Measurements from ENCODE around the gene SDK2. TPM values are rescaled to one million over a fixed set of nuclear protein-coding genes. Genes with fewer than 3 reads are reported as not detected.

Gene SDK2
- total and polyA plus RNA-seq, 2 of the 8 experiments (the other 6 are each of a cell fraction or from before 2014, with no cell fraction given), result 3.9 to 4.1 TPM

DNA sequence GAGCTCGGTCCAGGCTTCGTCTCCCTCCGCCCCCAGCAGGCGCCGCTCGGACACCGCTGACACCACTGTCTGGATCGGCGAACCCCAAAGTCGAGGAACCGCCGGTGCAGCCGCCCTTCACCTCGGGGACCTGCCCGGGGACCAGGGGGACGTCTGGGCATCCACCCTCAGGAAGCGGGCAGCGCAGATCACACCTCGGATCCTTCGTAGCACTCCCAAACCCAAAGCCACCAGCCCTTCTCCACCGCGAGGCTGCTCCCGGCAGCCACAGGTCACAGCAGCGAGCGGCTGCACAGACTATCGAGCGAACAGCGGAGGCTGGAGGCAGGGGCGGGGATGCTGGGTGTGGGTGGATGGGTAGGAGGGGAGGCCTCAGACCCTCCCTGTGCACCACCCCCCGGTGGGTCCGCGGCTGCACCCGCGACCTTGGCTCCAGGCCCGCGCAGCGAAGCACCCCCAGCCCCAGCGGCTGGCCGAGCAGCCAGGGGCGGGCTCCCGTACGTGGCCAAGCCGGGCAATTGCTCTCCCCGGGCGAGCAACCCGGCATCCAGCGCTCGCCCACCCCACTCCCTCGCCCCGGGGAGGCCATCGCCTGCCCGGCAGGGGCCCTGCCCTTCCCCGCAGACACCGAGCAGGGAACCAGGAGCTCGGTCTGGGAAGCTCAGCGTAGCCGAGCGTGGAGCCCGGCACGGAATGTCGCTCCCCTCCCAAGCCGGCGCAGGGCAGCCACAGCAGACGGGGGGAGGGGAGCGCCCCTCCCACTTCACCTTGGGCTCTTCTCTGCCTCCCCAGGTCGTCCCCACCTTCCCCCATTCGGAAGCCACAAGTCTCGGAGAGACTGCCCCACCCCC lies 1.0 kb downstream of the SDK2 start:
- H3K23ac ChIP-seq (ENCODE audit: insufficient read length), result no peak overlapping the region
- H3K36me3 ChIP-seq (ENCODE audit: control insufficient read depth in 2 of 4, insufficient read depth in 4 of 4, low read length in 3 of 4), result no peaks in the 10 kb centered on the region
- H3K14ac ChIP-seq (ENCODE audit: insufficient read length), result no peak overlapping the region
- no peak overlapping the region for H2AFZ ChIP-seq (ENCODE audit: low read length)
- H3K4me1 ChIP-seq (replicated peaks in 1 of 4; ENCODE audit: control insufficient read depth in 3 of 4, insufficient read depth in 4 of 4, low read length in 3 of 4), result peaks cover 4 to 19% (median 12%) of the 10 kb centered on the region in 4 experiments
- H3K4me3 ChIP-seq (ENCODE audit: extremely low read depth in 1 of 4, insufficient read depth in 2 of 4, low read depth in 3 of 4, low read length in 4 of 4), result peak overlapping the region; percentile 67 to 87 (median 80)
- H3K56ac ChIP-seq (replicated peaks; ENCODE audit: insufficient read length, low read depth, low read length), result peak overlapping the region; percentile 9
- no peaks in the 10 kb centered on the region; the same call in 1 of the 2 replicates for H3K79me1 ChIP-seq (ENCODE audit: low read depth, low read length)
- FAIRE-seq, result no peak
- peak in 1 of 2 experiments; percentile 67 for DNase-seq (ENCODE audit: low read depth in 1 of 2, low spot score in 2 of 2)
- H3K4ac ChIP-seq (replicated peaks; ENCODE audit: insufficient read length, low read depth, low read length), result no peak overlapping the region
- H3K79me2 ChIP-seq (ENCODE audit: control insufficient read depth in 1 of 2, insufficient read depth in 2 of 2, low read length in 2 of 2), result peaks cover 0 to 24% of the 10 kb centered on the region in 2 experiments; a peak in 1 of 4 replicates
- no peak overlapping the region for H4K5ac ChIP-seq (ENCODE audit: insufficient read length, low read depth, low read length)
- H3K9ac ChIP-seq (replicated peaks in 1 of 4; ENCODE audit: extremely low read depth in 1 of 4, low read depth in 3 of 4, low read length in 3 of 4), result peak overlapping the region in 1 of 4 experiments; percentile 20; a peak in 3 of 7 replicates
- H3K9me3 ChIP-seq (ENCODE audit: insufficient read depth in 2 of 2, low read depth in 1 of 2, low read length in 1 of 2), result no peaks in the 10 kb centered on the region
- 0 out of 2 replicates have a peak overlapping the region, but pooled peaks have one; percentile 18 for H2BK20ac ChIP-seq (ENCODE audit: low read length)
- H2BK120ac ChIP-seq (replicated peaks; ENCODE audit: low read depth, low read length), result no peak overlapping the region
- peak overlapping the region; percentile 61 for H4K8ac ChIP-seq (ENCODE audit: extremely low read depth, insufficient read depth, low read length)
- CTCF ChIA-PET (ENCODE audit: partially characterized antibody), result interaction anchor here (0.6 to 11.3 kb wide), 11 partner anchors 10 to 214 kb away, joined by 3 to 175 read pairs (median 4); no protein-coding TSS in a partner anchor
- H3K18ac ChIP-seq (ENCODE audit: extremely low read depth, low read length), result peak overlapping the region; percentile 90
- no peak overlapping the region for H2BK15ac ChIP-seq (ENCODE audit: low read length)
- peak overlapping the region; percentile 75; the same call in 1 of the 2 replicates for H2BK12ac ChIP-seq (ENCODE audit: low read depth, low read length)
- peaks cover 5 to 47% (median 37%) of the 10 kb centered on the region in 4 experiments for H3K27me3 ChIP-seq (replicated peaks in 1 of 4; ENCODE audit: control insufficient read depth in 3 of 4, extremely low read depth in 1 of 4, insufficient read depth in 3 of 4, low read length in 3 of 4)
- POLR2A ChIA-PET (ENCODE audit: partially characterized antibody), result interaction anchor here (1.3 to 1.4 kb wide), 2 partner anchors 27 to 76 kb away, joined by 5 read pairs; no protein-coding TSS in a partner anchor
- H2BK5ac ChIP-seq (ENCODE audit: low read depth, low read length), result no peak overlapping the region; the same call in 1 of the 2 replicates
- 2% methylated on average over 34 of the region's 68 CpGs; no CpG with 5 or more reads in 1 of the 2 experiments for WGBS, 2 experiments (ENCODE audit: extremely low coverage in 1 of 2, insufficient coverage in 1 of 2, insufficient read length in 1 of 2, insufficient replicate concordance in 2 of 2, low coverage in 1 of 2, low lambda C conversion rate in 2 of 2, missing lambda C conversion rate in 1 of 2)
- H3K23me2 ChIP-seq (ENCODE audit: low read depth, low read length), result peaks cover 14% of the 10 kb centered on the region; the same call in 1 of the 2 replicates
- H4K20me1 ChIP-seq (replicated peaks in 1 of 2; ENCODE audit: control insufficient read depth in 1 of 2, insufficient read depth in 2 of 2, low read length in 2 of 2), result peaks cover 3 to 9% of the 10 kb centered on the region in 2 experiments
- peak overlapping the region; percentile 68 to 95 for H3K4me2 ChIP-seq (ENCODE audit: insufficient read depth in 1 of 2, low read depth in 2 of 2, low read length in 2 of 2)
- H2AK5ac ChIP-seq (ENCODE audit: low read depth, low read length), result no peak overlapping the region
- peak overlapping the region; percentile 22 for H4K91ac ChIP-seq (replicated peaks; ENCODE audit: insufficient read length, low read length)
- H3K27ac ChIP-seq (ENCODE audit: low read depth, low read length), result no peak overlapping the region
- TF ChIP-seq HDAC2 (IDR thresholded peaks at IDR 0.05; ENCODE audit: borderline replicate concordance in 1 of 2, low read depth in 2 of 2, low read length in 2 of 2), result no peak
